CD4-positive, alpha-beta T cell treated with Interferon gamma for 1 hour (primary cell): ENCODE results near the gene RASA3.

ENCODE experiments used
- DNase-seq: peaks from one replicate; pipeline ENCODE4 v3.0.0-alpha.2; 2020

The RASA3 gene

GRCh38 chr13:113974304-113975281 is 157.8 kb downstream of the RASA3 start:
- no peak for DNase-seq

- DNase-seq = no peak
Measured at GRCh38 chr13:113973218-113974164, 158.9 kb downstream of the RASA3 start, which contains the start of gene C13orf46. TSS of gene C13orf46 (minus strand) at chr13:113974076. CDS start at chr13:113973997, 79 bp downstream.

GRCh38 chr13:113972451-113973217 is 159.8 kb downstream of the RASA3 start:
- no peak for DNase-seq

- DNase-seq = no peak
Measured at GRCh38 chr13:113971471-113972231, 160.8 kb downstream of the RASA3 start.

- no peak for DNase-seq
Measured at GRCh38 chr13:113970810-113971470, 161.5 kb downstream of the RASA3 start.

GRCh38 chr13:113969973-113970611 is 162.3 kb downstream of the RASA3 start:
- DNase-seq = no peak

- DNase-seq = no peak
Measured at GRCh38 chr13:113969311-113969972, 163.0 kb downstream of the RASA3 start.

GRCh38 chr13:113968463-113969310 is 163.7 kb downstream of the RASA3 start:
- no peak for DNase-seq

- DNase-seq = no peak
Measured at GRCh38 chr13:113967729-113968462, 164.5 kb downstream of the RASA3 start.

- DNase-seq = no peak
Measured at GRCh38 chr13:113967206-113967720, 165.2 kb downstream of the RASA3 start.

- DNase-seq = no peak
Measured at GRCh38 chr13:113965968-113966884, 166.2 kb downstream of the RASA3 start.

- no peak for DNase-seq
Measured at GRCh38 chr13:113965383-113965874, 167.0 kb downstream of the RASA3 start.

- DNase-seq = no peak
Measured at GRCh38 chr13:113964251-113964995, 168.0 kb downstream of the RASA3 start.

- DNase-seq = no peak
Measured at GRCh38 chr13:113963376-113963775, 169.0 kb downstream of the RASA3 start.

- DNase-seq = no peak
Measured at GRCh38 chr13:113962975-113963374, 169.4 kb downstream of the RASA3 start.

GRCh38 chr13:113962386-113962785 is 170.0 kb downstream of the RASA3 start:
- no peak for DNase-seq
